Measurements from ENCODE around the gene SSUH2. TPM values are rescaled to one million over a fixed set of nuclear protein-coding genes. Genes with fewer than 3 reads are reported as not detected.

Gene SSUH2
- total RNA-seq, 1 donor from 2014 or later, result not detected

DNA sequence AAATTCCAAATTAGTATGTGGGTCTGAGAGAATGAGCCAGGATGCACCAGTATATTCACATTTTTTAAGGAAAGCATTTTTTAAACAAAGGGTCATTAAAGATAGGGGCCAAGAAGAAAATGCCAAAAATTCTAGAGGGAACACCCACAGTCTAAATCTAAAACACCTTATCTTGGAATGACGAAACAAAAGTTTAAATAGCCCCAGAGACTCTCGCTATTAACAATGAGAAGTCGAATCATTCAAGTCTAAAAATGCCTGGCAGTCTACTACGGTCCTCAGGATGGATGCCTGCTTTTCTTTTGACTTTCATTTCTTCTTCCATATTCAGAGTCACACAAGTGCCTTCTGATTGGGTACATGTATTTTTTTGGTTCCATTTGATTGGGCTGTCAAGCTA lies 66.3 kb downstream of the SSUH2 start:
- H3K4me3 ChIP-seq (ENCODE audit: low read depth, low read length), result no peak overlapping the region
- TF ChIP-seq, protein P1, sequence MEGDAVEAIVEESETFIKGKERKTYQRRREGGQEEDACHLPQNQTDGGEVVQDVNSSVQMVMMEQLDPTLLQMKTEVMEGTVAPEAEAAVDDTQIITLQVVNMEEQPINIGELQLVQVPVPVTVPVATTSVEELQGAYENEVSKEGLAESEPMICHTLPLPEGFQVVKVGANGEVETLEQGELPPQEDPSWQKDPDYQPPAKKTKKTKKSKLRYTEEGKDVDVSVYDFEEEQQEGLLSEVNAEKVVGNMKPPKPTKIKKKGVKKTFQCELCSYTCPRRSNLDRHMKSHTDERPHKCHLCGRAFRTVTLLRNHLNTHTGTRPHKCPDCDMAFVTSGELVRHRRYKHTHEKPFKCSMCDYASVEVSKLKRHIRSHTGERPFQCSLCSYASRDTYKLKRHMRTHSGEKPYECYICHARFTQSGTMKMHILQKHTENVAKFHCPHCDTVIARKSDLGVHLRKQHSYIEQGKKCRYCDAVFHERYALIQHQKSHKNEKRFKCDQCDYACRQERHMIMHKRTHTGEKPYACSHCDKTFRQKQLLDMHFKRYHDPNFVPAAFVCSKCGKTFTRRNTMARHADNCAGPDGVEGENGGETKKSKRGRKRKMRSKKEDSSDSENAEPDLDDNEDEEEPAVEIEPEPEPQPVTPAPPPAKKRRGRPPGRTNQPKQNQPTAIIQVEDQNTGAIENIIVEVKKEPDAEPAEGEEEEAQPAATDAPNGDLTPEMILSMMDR (IDR thresholded peaks at IDR 0.05; ENCODE audit: insufficient read depth, low read length, poor library complexity, severe bottlenecking), result no peak
- H3K36me3 ChIP-seq (ENCODE audit: control insufficient read depth, insufficient read depth, low read length), result no peaks in the 10 kb centered on the region
- no peaks in the 10 kb centered on the region for H3K27me3 ChIP-seq (ENCODE audit: control insufficient read depth, insufficient read depth, low read length)
- DNase-seq (ENCODE audit: low read depth), result no peak

DNA sequence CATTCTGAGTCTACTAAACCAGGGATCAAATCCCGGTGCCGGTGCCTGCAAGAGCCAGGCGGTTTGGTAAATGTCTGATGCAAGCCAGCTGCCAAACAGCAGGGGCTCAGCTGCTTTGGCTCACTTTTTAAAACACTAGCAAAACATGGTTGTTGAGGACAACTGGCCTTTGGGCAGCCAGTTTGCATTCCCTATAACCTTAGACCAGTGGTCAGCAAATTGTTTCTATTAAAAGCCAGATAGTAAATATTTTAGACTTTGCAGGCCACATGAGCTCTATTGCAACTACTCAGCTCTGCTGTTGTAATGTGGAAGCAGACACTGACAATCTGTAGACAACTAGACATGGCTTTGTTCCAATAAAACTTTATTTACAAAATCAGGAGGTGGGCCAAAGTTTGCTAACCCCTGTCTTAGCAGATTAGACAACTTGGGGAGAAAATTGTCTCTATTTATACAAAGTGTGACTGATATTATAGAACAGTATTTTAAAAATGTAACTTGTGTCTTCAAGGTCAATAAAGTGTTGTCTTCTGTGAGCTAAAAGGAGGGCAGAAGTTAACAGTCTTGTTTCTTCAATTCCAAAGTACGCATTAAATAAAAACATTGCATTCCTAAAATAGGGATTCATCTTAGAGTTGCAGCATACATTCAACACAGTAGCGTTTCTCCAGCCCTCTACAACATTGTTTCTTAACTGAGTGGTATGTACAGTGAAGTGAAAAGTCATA lies 67.6 kb downstream of the SSUH2 start:
- TF ChIP-seq, protein P1 (IDR thresholded peaks at IDR 0.05; ENCODE audit: insufficient read depth, low read length, poor library complexity, severe bottlenecking), result no peak
- no peaks in the 10 kb centered on the region for H3K36me3 ChIP-seq (ENCODE audit: control insufficient read depth, insufficient read depth, low read length)
- no peak overlapping the region for H3K4me3 ChIP-seq (ENCODE audit: low read depth, low read length)
- no peak for DNase-seq (ENCODE audit: low read depth)
- H3K27me3 ChIP-seq (ENCODE audit: control insufficient read depth, insufficient read depth, low read length), result no peaks in the 10 kb centered on the region

DNA sequence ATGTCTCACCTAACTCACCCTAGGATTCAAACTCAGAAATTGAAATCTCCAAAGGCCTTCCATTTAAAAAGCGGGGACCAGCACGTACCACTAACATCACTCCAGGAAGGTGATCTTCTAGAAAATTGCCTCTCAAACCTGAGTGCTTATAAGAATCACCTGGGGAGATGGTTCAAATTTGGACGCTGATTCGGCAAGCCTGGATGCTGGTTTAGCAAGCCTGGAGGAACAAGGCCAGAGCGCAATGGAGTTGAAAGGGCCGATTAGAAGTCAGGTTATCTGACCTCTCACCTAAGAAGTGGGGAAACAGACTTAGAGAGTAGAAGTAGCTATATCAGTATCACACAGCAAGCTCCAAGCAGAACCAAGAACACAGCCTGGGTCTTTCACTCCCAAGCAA lies 68.2 kb downstream of the SSUH2 start:
- Histone ChIP-seq H3K4me3 (ENCODE audit: low read depth, low read length) (no peak overlapping the region), H3K36me3 (ENCODE audit: control insufficient read depth, insufficient read depth, low read length) (no peaks in the 10 kb centered on the region), H3K27me3 (ENCODE audit: control insufficient read depth, insufficient read depth, low read length) (no peaks in the 10 kb centered on the region)
- TF ChIP-seq, protein P1 (IDR thresholded peaks at IDR 0.05; ENCODE audit: insufficient read depth, low read length, poor library complexity, severe bottlenecking), result no peak
- no peak for DNase-seq (ENCODE audit: low read depth)

DNA sequence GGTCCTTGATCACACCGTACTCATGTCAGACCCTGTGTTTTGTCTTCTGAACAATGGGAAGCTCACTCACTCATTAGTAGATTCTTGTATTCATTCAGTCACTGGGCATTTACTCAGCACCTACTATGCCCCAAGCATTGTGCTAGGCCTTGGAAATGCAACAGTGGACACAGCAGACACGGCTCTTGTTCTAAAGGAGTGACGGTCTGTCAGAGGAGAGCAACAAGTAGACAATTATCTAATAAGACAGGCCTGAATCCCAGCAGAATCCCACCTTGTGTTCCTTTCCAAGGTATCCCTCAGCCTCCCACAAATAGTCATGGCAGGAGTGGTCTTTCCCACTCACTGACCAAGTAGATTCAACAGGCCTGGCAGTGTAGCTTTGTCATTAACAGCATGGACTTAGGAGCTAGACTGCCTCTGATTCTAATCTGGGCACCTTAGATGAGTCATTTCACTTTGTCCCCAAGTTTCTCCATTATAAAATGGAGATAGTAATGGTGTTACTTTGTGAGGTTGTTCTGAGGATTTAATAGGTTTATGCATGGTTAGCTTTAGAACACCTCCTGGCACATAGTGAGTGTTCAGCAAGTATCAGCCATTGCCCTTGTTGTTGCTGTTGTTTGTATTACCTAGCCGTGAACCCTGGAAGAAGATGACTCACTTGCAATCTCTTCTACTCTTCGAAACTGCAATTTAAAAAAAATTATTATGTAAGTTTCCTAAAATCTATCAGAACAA lies 69.1 kb downstream of the SSUH2 start:
- no peaks in the 10 kb centered on the region for H3K36me3 ChIP-seq (ENCODE audit: control insufficient read depth, insufficient read depth, low read length)

DNA sequence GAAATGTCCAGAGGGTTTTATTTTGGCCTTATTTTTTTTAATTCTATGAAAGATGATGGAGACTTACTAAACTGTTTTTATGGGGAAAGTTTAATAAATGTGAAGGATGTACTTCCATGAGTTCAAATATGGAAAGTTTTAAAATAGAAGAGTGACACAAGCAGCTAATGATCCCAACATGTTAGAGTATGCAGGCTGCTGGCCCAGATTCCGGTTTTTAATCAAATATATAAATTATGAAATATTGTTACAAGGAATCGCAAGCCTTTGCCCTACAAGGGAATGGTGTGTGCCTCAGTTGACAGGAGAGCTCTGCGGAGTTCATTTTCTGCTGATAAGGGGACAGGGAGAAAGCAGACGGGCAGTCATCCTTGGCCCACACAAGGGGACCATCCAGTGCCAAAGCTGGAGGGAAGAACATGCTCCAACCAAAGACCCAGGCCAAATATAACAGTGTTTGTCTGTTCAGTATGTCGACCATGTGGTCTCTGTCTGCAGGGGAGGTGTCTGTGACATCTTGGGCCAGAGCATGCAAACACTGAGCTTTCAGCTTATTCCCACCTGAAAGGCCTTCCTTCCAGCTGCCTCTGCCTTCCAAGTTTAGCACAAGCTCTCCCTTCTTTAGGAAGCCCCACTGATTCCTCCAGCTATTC lies 69.8 kb downstream of the SSUH2 start:
- no peaks in the 10 kb centered on the region for H3K36me3 ChIP-seq (ENCODE audit: control insufficient read depth, insufficient read depth, low read length)
- H3K27me3 ChIP-seq (ENCODE audit: control insufficient read depth, insufficient read depth, low read length), result no peaks in the 10 kb centered on the region

More for the DNA sequence above, 69.1 kb downstream of the SSUH2 start:
- no peak overlapping the region for H3K4me3 ChIP-seq (ENCODE audit: low read depth, low read length)
- DNase-seq (ENCODE audit: low read depth), result peak; percentile 50
- H3K27me3 ChIP-seq (ENCODE audit: control insufficient read depth, insufficient read depth, low read length), result no peaks in the 10 kb centered on the region
- TF ChIP-seq, protein P1 (IDR thresholded peaks at IDR 0.05; ENCODE audit: insufficient read depth, low read length, poor library complexity, severe bottlenecking), result no peak

More for the DNA sequence above, 69.8 kb downstream of the SSUH2 start:
- H3K4me3 ChIP-seq (ENCODE audit: low read depth, low read length), result no peak overlapping the region
- no peak for DNase-seq (ENCODE audit: low read depth)
- TF ChIP-seq, protein P1 (IDR thresholded peaks at IDR 0.05; ENCODE audit: insufficient read depth, low read length, poor library complexity, severe bottlenecking), result no peak
